ENCODE data around the gene PTPN7.
"Not testable (repeated sequence)": the region's sequence is repeated elsewhere in the genome, so short reads cannot be mapped to it uniquely, and the experiment has no call there.

The PTPN7 gene

DNA sequence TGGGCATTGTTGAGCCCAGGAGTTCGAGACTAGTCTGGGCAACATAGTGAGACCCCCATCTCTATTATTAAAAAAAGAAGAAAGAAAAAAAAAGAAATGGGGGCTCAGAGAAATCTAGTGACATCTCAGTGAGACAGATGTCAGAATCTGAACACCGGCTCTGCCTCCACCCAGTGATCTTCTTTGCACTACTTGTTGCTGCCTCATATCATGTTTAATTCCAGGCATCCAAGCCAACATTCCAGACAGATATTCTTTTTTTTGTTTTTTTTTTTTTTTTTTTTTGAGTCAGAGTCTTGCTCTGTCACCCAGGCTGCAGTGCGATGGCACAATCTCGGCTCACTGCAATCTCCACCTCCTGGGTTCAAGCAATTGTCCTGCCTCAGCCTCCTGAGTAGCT, 10.8 kb downstream of the PTPN7 start:
- no peak for DNase-seq

DNA sequence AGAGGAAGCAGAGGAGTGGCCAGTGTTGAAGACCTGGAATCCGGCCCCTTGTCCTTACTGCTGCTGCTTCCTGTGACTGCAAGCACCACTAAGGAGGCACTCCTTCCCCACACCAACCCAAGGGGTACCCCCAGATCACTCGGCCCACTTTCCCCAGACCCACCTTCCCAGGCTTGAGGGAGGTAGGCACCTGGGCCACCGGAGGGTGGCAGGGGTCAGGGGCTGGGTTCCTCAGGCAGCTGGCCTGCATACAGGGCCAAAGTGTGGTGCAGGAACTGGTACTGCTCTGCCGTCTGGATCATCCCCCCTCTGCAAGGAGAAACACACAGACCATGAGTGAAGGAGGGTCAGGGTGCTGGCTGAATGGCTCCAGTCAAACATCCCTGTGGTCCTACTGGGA, 12.0 kb downstream of the PTPN7 start:
- no peak for DNase-seq

DNA sequence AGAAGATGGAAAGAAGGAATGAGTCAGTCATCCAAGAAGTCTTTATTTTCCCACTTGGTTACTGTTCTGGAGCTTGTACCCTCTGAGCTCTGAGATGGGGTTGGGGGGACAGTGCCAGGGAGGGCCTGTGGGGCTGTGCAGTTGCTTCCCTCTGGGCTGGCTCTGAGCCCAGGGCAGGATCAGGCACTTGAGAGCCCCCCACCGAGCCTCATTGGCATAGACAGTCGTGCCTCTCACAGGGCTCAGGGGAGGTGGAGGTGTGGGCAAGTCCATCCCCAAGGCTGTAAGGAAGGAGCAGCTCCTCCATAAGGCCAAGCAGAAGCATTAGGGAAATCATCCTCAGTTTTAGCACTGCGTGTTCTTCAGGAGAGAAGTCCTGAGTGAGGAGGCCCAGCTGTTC, 13.4 kb downstream of the PTPN7 start:
- no peak for DNase-seq

DNA sequence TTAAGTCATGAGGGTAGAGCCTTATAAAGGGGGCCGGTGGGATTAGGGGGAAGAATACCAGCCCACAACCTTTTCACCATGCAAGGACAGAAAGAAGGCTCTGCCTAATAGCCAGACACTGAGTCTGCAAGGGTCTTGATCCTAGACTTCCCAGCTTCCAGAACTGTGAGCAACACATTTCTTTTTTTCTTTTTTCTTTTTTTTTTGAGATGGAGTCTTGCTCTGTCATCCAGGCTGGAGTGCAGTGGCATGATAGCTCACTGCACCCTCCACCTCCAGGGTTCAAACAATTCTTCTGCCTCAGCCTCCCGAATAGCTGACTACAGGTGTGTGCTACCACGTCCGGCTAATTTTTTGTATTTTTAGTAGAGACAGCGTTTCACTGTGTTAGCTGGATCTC, 14.1 kb downstream of the PTPN7 start:
- no peak for DNase-seq

DNA sequence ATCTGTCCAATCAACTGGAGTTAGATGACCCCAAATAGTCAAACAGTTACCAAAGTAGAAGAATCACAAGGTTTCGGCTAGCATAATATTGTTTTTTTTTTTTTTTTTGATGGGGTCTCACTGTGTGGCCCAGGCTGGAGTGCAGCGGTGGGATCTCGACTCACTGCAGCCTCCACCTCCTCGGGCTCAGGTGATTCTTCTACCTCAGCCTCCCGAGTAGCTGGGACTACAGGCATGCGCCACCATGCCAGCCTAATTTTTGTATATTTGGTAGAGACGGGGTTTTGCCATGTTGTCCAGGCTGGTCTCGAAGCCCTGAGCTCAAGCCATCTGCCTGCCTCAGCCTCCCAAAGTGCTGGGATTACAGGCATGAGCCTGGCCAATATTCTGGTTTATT, 14.7 kb downstream of the PTPN7 start:
- not testable (repeated sequence) for DNase-seq

DNA sequence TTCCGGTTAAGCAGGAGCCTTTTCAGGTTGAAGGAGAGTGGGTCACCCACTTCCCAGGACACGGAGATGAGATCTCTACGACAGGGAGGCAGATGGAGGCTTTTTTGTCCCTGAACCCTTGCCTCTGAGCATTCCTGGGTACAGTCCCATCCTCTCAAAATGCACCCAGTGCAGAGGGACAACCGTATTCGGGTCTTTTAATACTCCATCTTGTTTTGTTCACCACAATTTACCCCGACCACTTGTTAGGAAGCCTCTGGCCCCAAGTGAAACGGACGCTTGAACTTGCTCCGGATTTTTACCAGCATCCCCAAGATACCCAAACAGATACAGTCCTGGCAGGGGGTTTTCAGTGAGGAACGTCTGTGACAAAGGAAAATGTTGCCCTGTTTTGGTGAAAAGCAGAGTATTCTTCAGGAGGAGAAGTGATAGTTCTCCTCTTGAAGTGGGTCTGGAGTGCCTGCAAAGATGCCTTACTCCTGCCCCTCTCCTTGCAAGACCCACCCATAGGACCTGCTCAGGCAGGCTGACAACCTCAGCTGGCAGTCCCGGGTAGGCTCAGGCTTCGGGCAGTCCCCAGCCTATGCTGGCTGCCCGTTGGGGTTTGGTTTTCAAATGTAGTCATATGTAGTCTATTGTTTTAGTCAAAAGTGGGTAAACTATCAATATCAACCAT, 15.2 kb downstream of the PTPN7 start:
- DNase-seq: no peak

DNA sequence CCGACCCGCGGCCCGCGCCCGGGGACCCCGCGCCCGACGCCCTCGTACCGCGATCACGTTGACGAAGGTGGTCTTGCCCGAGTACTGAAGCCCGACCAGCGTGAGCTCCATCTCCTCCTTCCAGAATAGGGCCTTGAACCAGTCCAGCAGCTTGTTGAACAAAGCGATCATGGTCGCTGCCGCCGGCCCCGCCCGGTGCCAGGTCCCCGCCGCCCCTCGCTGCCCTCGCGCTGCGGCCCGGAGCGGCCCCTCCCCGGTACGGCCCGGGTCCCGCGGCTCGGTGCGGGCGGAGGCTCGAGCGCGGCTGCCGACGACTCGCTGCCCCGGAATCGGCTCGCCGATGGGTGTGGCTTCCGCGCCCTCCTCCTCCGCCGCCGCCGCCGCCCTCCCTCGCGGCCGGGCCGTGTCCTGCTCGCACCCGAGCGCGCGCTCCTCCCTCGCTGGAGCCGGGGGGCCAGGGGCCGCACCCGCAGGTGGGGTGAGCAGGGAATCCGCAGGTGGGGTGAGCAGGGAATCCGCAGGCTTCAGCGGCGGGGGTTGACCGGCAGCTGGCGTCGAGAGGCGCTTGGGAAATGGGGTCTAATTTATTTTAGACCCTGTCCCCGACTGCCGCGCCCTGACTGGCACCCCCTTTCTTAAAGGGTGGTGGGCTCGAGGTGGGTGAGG, 15.9 kb downstream of the PTPN7 start, which contains the start of gene ARL8A:
ARL8A (minus strand) TSS at position 336 of the 666 bp plus-strand sequence; CDS start at position 171, 165 bp downstream.
- DNase-seq: peak in 1 of 2 donors; percentile 55

DNA sequence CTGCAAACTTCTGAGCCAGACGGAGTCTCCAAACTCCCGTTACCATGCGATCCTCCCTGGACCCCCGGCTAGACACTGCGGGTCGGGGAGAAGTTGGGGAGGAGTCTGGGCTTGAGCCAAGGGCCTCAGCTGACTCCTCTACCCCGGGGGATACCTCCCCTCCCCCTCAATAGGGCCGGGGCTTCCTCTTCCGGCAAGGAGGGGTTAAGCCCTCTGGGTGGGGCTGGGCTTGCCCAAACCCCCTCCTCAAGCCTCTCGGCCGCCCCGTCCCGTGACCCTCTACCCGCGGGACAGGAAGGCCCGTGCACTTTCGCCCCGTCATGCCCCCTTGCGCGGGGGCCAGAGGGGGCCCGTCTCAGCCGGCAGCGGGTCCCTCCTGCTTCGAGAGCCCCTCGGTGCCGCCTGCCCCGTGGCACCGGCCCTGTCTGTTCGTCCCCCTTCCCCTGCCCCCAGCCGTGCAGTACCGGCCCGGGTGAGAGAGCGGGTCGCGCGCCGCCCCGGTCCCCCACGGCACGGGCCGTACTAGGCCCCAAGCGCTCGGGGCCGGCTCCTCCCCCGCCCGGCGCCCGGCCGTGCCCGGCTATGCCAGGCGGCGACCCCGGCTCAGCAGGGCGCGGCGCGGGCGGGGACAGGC, 16.5 kb downstream of the PTPN7 start:
- DNase-seq: no peak

DNA sequence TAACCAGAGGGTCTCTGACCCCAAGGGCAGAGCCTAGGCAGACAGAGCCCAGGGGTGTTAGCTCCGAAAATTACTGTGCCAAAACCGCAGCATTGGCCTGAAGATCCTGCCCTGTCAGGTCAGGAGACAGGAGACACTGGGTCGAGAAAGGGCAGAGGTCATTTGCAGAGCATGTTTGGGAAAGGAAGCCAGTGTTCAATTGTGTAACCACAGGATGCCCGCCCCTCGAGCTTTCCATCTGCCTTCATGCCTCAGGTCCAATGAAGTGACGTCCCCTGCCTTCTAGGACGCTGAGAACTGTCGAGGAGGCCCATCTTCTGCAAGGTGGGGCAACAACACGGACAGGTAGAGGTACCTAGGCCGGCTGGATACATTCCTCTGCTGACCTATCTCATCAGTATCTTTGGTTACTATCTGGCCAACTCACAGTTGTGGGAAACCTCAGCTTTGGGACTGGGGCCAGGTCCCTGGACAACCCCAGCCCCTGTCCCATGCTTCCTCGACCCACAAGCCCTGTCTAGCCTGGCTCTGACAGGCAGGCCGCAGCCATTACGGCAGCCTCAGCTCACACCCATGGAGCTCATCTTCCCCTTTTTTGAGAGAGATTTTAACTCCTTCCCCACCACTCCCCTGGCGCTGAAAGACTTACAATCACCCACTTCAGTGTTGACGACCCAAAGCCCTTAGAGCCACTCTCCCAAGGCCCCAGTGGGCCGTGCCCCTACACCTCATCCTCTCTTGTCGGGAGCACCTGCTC, 17.2 kb downstream of the PTPN7 start:
- DNase-seq: peak; percentile 66

DNA sequence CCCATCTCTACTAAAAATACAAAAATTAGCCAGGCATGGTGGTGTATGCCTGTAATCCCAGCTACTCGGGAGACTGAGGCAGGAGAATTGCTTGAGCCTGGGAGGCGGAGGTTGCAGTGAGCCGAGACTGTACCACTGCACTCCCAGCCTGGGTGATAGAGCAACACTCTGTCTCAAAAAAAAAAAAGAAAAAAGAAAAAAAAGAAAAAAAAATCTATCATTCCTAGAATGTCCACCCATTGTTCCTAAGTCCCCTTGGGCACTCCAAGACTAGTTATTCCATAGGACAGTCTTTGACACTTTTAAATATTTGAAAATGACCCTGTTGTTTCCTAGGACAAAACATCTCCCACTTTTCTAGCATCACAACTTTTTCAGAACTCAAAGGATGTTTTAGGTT, 18.9 kb downstream of the PTPN7 start:
- not testable (repeated sequence) for DNase-seq

DNA sequence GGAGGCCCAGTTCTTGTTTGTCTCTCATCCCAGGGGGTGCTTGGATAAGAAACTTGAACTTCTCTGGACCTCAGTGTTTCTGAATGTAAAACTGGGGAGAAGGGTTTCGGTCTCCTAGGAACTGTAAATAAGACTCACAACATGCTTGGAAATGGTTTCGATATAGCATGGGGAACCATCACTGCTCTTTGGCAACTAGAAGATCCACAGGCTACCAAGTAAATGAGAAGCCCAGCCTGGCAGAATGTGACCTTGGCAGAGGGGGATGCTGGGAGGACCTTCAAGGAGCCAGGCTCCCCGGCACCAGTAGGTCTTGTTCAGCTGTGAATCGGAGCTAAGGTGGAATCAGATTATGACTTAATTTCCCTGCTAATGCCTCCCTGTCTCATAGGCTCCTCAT, 19.6 kb downstream of the PTPN7 start:
- no peak for DNase-seq

DNA sequence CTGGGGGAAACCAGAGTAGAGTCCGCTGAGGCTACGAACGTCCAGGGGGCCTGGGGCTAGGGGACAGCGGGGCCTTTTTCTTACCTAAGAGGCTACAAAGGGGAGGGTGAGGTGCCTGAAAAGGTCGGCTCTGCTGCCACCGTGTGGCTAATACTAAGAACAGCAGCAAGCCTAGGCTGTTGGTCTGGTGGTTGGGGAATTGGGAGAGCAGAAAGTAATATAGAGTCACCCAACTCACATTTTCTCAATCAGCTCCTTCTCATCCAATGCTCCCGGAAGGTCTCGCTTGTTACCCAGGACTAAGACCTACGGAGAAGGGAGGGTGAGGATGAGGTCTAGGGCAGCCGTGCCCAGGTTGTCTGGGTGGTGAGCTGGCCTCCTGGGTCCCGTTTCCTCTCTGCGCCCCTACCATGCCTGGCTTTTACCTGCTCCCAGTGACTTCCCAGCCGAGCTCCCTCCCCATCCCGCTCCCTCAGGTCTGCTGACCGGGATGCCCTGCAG, 25.1 kb downstream of the PTPN7 start:
- peak; percentile 49 to 73 for DNase-seq

DNA sequence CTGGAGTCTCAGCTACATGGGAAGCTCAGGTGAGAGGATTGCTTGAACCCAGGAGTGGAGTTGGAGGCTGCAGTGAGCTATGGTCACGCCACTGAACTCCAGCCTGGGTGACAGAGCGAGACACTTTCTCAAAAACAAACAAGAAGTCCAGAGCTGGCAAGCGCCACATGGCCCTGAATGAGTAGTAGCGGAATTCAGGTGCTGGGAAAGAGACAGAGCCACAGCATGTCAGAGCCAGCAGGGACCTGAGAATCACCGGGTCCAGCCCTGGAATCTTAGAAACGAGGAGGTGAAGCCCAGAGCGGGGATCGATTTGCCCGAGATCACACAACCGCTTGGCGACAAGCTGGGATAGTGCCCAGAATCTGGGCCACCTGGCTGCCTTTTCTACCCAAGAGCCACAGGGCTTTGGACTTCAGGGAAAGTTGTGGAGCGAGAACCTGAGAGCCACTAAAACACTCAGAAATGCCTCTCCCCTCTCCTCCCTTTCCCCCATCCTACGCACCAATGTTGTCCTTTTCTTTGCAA, 25.7 kb downstream of the PTPN7 start:
- no peak for DNase-seq

DNA sequence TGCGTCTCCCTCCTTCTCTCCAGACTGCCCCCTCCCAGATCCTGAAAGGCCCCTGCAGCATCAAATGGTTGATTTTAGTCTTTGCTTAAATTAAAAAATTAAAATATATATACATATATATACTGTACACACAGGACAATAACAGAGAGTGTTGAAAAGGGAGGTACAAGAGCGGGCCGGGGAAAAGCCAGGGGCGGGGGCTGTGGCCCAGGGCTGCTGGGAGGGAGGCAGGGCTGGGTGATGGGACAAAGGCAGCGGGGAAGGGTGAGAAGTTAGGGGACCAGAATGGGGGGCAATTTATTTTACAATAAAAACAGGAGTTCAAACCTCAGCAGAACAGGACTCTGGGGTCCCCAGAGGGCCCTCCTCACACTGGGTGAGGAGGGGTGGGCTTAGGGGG, 26.4 kb downstream of the PTPN7 start:
- no peak for DNase-seq

DNA sequence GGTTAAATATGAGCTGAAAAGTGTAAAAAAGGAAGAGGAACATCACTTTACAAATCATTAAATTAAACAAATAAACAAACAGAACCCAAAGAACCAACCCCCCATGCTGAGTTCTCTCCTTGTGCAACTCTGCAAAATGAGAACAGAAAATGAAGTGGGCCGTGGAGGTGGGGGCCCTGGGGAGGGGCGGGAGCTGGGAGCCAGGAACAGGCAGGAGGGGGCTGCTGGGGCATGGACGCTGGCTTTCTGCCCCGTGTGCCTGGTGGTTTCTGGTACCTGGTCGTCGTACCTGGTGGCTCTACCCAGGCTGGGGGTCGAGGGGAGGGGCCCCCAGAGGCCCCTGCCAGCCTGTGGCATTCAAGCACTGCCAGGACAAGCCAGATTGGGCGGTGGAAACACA, 26.9 kb downstream of the PTPN7 start:
- no peak for DNase-seq

DNA sequence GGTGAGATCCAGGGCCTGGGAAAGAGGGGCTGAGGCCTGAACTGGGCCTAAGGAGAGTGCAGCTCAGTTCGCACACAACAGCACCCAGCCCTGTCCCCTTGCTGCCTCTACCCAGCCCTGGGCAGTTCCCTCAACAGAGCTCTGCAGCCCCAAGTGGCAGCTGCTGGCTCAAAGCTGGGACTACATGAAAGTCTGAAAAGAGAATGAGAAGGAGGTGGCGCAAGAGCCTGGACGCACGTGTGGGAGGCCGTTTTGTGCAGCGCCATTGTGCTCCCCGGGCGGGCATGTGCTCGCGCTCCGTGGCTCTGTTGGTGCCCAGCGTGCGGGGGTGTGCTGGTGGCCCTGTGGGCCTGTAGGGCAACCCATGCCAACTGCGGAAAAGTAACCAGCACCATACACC, 27.4 kb downstream of the PTPN7 start:
- DNase-seq: peak; percentile 30 to 48

DNA sequence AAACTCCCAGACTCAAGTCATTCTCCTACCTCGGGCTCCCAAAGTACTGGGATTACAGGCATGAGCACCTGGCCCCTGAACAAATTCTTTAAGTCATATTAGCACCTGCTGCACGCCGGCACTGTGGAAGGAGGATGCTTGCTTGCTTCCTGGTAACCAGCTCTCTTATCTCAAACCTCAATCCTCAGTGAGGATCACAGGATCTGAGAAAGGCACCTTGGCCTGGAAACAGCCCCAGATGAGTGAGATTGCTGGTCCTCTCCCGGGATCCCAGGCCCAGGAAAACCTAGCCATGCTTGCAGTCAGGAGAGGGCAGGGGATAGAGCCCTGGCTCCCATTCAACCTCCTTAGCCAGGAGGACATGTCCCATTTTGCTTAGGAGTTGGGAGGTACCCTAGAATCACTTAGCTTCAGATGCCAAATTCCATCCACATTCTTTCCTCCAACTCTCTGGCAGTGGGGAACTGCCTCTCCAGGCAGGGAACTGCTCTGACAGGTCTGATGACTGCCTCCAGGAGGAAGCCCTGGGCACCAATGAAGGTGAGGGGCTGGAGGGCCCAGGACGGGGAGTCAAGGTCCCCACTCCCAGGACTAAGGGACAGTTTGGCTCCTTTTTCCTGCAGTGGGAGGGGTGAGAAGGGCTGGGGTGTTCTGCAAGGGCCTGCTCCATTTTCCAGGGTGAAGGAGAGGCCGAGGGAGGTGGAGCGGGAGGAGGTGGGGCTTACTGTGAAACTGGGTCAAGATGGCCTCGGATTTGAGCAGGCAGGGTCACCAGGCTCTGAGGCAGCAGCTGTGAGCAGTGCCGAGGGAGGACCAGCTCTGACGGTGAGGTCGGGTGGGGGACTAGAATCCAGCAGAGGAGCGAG, 28.2 kb downstream of the PTPN7 start:
- no peak for DNase-seq

DNA sequence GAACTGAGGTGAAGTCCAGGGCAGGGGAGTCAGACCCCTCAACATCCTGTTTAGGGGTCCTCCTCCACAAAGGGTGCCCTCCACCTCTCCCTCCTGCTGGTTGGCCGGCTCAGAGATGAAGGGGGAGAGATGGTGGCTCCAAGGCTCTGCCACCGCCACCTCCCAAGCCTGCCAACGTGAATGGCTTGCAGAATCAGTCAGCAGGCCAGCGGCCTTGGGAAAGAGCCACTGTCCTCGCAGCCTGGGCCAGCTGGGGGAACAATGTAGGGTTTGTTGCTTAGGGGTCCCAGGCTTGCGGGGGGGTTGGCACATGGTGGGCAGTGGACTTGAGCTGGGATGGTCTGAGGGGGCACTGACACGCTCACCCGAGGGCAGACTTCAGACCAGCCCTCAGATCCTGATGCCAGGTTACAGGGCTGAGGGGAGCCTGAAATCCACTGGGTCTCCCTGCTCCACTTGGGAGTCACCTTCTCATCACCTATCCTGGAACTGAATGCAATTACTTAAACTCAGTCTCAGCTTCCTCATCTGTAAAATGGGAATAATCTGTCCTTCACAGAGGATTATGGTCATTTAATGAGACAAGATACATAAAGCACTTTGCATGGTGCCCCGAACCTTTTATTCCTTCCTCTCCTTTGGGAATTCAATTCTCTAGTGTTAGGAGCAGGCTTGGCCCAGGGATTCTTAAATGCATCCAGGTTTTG, 29.4 kb downstream of the PTPN7 start:
- no peak for DNase-seq

DNA sequence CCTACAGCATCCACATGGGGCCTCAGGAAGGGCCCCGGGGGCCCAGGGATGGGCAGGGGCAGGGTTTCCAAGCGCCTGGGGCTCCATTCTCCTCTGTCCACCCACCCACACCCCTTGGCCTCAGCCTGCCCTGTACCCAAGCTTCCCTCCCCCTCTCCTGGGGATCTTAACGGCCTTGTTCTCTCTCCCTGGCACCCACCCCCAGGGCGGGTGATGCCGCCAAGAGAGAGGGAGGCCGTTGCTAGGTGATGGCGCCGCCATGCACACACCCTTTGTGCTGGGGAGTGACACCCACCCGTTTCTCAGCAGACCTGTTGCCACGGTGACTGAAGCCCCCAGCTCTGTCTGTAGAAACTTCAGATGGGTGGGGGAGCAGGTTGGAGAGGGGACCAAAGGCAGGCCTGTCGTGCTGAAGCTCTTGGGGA, 30.1 kb downstream of the PTPN7 start:
- no peak for DNase-seq

DNA sequence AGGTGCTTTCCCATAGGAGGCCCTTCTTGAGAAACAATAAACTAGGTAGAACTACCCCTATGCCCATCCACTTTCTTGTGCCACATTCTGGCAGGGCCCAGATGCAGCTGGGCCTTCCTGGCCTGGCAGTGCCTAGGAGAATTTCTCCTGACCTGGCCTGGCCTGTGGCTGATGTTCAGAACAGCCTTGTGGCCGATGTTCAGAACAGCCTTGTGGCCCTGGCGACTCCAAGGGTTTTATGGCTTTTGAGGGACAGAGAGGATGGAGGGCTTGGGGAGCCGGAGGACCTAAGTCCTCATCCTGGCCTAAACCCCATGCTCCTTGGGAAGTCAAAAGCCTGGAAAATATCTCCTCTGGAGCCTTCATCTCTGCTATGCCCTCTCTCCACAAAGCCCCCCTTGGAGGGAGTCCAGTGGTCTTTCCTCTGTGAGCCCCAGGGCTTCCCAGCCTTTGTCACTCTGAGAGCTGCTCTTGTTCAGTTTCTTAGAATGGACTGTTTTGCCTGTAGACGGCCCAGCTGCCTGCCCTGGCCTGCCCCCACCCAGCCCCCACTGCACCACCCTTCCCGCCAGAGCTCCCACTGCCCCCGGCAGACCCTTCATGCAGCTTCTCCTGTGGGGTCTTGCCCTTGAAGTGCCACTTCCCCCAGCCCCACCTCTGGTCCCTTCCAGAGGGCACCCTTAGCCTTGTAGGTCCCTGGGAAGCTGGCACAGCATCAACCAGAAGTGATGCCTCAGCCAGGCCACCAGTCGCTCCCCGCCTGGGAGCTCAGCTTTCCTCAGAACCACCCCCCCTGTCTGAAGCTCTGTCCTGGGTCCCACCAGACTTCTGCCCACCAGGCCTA, 30.7 kb downstream of the PTPN7 start:
- DNase-seq: no peak
